Measurements from ENCODE around the gene TNRC6C.
"Not testable (repeated sequence)": the region's sequence is repeated elsewhere in the genome, so short reads cannot be mapped to it uniquely, and the experiment has no call there.

TNRC6C gene

GRCh38 chr17:78075545-78075944 is 117.0 kb downstream of the TNRC6C start:
- no peak for ATAC-seq
- TF ChIP-seq ZC3H10 (CRISPR knock-in tag; IDR thresholded peaks at IDR 0.05) (no peak), CSDC2 (CRISPR knock-in tag; IDR thresholded peaks at IDR 0.05) (no peak), ZNF8 (CRISPR knock-in tag; IDR thresholded peaks at IDR 0.05) (no peak), OSR1 (CRISPR knock-in tag; IDR thresholded peaks at IDR 0.05) (no peak), ESRRG (CRISPR knock-in tag; IDR thresholded peaks at IDR 0.05) (no peak), RARB (CRISPR knock-in tag; IDR thresholded peaks at IDR 0.05) (no peak), ZFP30 (CRISPR knock-in tag; IDR thresholded peaks at IDR 0.05) (no peak), SNAI2 (CRISPR knock-in tag; IDR thresholded peaks at IDR 0.05) (no peak), TCF4 (CRISPR knock-in tag; IDR thresholded peaks at IDR 0.05; ENCODE audit: borderline replicate concordance) (no peak), PATZ1 (CRISPR knock-in tag; IDR thresholded peaks at IDR 0.05; ENCODE audit: borderline replicate concordance) (no peak), GLIS3 (CRISPR knock-in tag; IDR thresholded peaks at IDR 0.05) (no peak), TSHZ2 (CRISPR knock-in tag; IDR thresholded peaks at IDR 0.05) (no peak), ZNF565 (CRISPR knock-in tag; conservative IDR thresholded peaks at IDR 0.05; ENCODE audit: low read depth) (no peak)

GRCh38 chr17:78079253-78079652 is 120.8 kb downstream of the TNRC6C start:
- ATAC-seq: no peak
- no peak for TF ChIP-seq PPARA (CRISPR knock-in tag; IDR thresholded peaks at IDR 0.05; ENCODE audit: borderline replicate concordance)
- TF ChIP-seq BACH2 (CRISPR knock-in tag; IDR thresholded peaks at IDR 0.05; ENCODE audit: borderline replicate concordance): no peak
- TF ChIP-seq ZFP3 (CRISPR knock-in tag; IDR thresholded peaks at IDR 0.05): no peak
- TF ChIP-seq ARNTL (CRISPR knock-in tag; IDR thresholded peaks at IDR 0.05; ENCODE audit: borderline replicate concordance, low read depth): no peak
- no peak for TF ChIP-seq PATZ1 (CRISPR knock-in tag; IDR thresholded peaks at IDR 0.05; ENCODE audit: borderline replicate concordance)
- no peak for TF ChIP-seq POU6F1 (CRISPR knock-in tag; IDR thresholded peaks at IDR 0.05; ENCODE audit: borderline replicate concordance, low read depth)
- no peak for TF ChIP-seq ZC3H10 (CRISPR knock-in tag; IDR thresholded peaks at IDR 0.05)

GRCh38 chr17:78081551-78081950 is 123.0 kb downstream of the TNRC6C start:
- TF ChIP-seq GLIS3 (CRISPR knock-in tag; IDR thresholded peaks at IDR 0.05) (no peak), TSHZ2 (CRISPR knock-in tag; IDR thresholded peaks at IDR 0.05) (no peak), ZNF70 (CRISPR knock-in tag; IDR thresholded peaks at IDR 0.05) (no peak), ZC3H10 (CRISPR knock-in tag; IDR thresholded peaks at IDR 0.05) (no peak), CREB5 (CRISPR knock-in tag; IDR thresholded peaks at IDR 0.05; ENCODE audit: low read depth) (no peak), ZFP3 (CRISPR knock-in tag; IDR thresholded peaks at IDR 0.05) (no peak)
- ATAC-seq: no peak

- not testable (repeated sequence) for ATAC-seq
These were observed 123.9 kb downstream of the TNRC6C start for GRCh38 chr17:78082355-78082872.

All from SK-N-SH treated with all-trans-retinoic acid at 6 μM for 48 hours (cell line).